GM23338 (cell line): ENCODE results near the gene SGCD.

Experiments
- CREB1 ChIP-seq: fragments of 250-450 bp; sonication (Bioruptor Pico); IDR thresholded peaks from 2 replicates; pipeline ENCODE4 v1.5.0; 2020; ENCODE audit warnings: low read depth, mild to moderate bottlenecking, moderate library complexity
- CTCF ChIP-seq, 2 experiments: fragments of 200-600 bp in 1 of 2; sonication (generic) in 1 of 2; conservative IDR thresholded peaks; 2 replicates each; pipeline versions ENCODE4 v1.5.1 to v1.6.1; 2016 to 2017; ENCODE audit warnings: antibody characterized with exemption in 2 of 2, low read depth in 2 of 2, mild to moderate bottlenecking in 2 of 2, moderate library complexity in 1 of 2
- EZH2 ChIP-seq: fragments of 200-600 bp; sonication (generic); IDR thresholded peaks from one replicate; pipeline ENCODE4 v1.8.0; 2017; ENCODE audit warnings: antibody characterized with exemption, mild to moderate bottlenecking, low read depth; ENCODE audit not compliant: unreplicated experiment
- EZH2phosphoT487 ChIP-seq: fragments of 200-600 bp; sonication (generic); IDR thresholded peaks from one replicate; pipeline ENCODE4 v1.8.1; 2018; ENCODE audit warnings: antibody characterized with exemption; ENCODE audit not compliant: unreplicated experiment
- JUNB ChIP-seq: IDR thresholded peaks from one replicate; pipeline ENCODE4 v1.6.1; 2016; ENCODE audit warnings: antibody characterized with exemption; ENCODE audit not compliant: unreplicated experiment
- POLR2AphosphoS5 ChIP-seq: IDR thresholded peaks from 2 replicates; pipeline ENCODE4 v1.6.1; 2016; ENCODE audit warnings: antibody characterized with exemption, low read depth
- REST ChIP-seq: IDR thresholded peaks from one replicate; pipeline ENCODE4 v1.6.1; 2018; ENCODE audit warnings: antibody characterized with exemption; ENCODE audit not compliant: unreplicated experiment
- ZNF331 ChIP-seq: fragments of 250-450 bp; sonication (Bioruptor Pico); IDR thresholded peaks from 2 replicates; pipeline ENCODE4 v1.5.0; 2020; ENCODE audit warnings: low read depth, mild to moderate bottlenecking, moderate library complexity

- TF ChIP-seq CREB1 (CRISPR knock-in tag): no peak
- TF ChIP-seq EZH2: no peak
- no peak for TF ChIP-seq CTCF (conservative IDR thresholded peaks at IDR 0.05; ENCODE audit: low read depth in 2 of 2)
- TF ChIP-seq POLR2AphosphoS5: no peak
- no peak for TF ChIP-seq EZH2phosphoT487
- TF ChIP-seq JUNB: no peak
- no peak for TF ChIP-seq REST
- TF ChIP-seq ZNF331 (CRISPR knock-in tag): no peak
These were observed 320.1 kb downstream of the SGCD start for GRCh38 chr5:156647034-156647451.
